ENCODE data around the gene SEPTIN8. TPM values are rescaled to one million over a fixed set of nuclear protein-coding genes. Genes with fewer than 3 reads are reported as not detected.

Gene SEPTIN8
- total RNA-seq, 1 donor from 2014 or later = 29.5 TPM

Other genes starting within 250 kb of the SEPTIN8 start
- not detected for gene IL5, start 233.7 kb downstream of the SEPTIN8 start, total RNA-seq
- 39.3 TPM for gene RAD50, start 220.3 kb downstream of the SEPTIN8 start, total RNA-seq
- gene IL13, start 119.1 kb downstream of the SEPTIN8 start, total RNA-seq = not detected
- gene IL4, start 103.2 kb downstream of the SEPTIN8 start, total RNA-seq = not detected
- 76.7 TPM for gene KIF3A, start 39.7 kb downstream of the SEPTIN8 start, total RNA-seq
- gene CCNI2, start 29.8 kb downstream of the SEPTIN8 start, total RNA-seq = 0.16 TPM
- gene SOWAHA, start 36.1 kb upstream of the SEPTIN8 start, total RNA-seq = 5.1 TPM
- gene SHROOM1, start 53.4 kb upstream of the SEPTIN8 start, total RNA-seq = 0.47 TPM
- 1.9 TPM for gene GDF9, start 89.2 kb upstream of the SEPTIN8 start, total RNA-seq
- gene UQCRQ, start 89.4 kb upstream of the SEPTIN8 start, total RNA-seq = 81.1 TPM
- gene LEAP2, start 96.4 kb upstream of the SEPTIN8 start, total RNA-seq = 2.0 TPM
- gene AFF4, start 186.4 kb upstream of the SEPTIN8 start, total RNA-seq = 76.6 TPM
- gene ZCCHC10, start 249.3 kb upstream of the SEPTIN8 start, total RNA-seq = 27.6 TPM